Astrocyte (in vitro differentiated cells and primary cell): Measurements from ENCODE around the gene ZNF837. TPM values are rescaled to one million over a fixed set of nuclear protein-coding genes. Genes with fewer than 3 reads are reported as not detected.

ENCODE experiments used
- DNase-seq: peaks from one replicate; pipeline ENCODE4 v3.0.0-alpha.2; 2010; ENCODE audit warnings: low read depth
- FAIRE-seq: peaks from 2 replicates; lab custom pipeline; 2011; peaks lifted over from hg19 to GRCh38; lab: Jason Lieb, UNC
- H2AFZ ChIP-seq: 2 replicates; pipeline ENCODE4 v1.6.0; 2012; ENCODE audit warnings: low read depth, low read length, inconsistent platforms
- H3K27ac ChIP-seq: 2 replicates; pipeline ENCODE4 v1.5.1; 2011; ENCODE audit warnings: low read depth, low read length, inconsistent platforms
- H3K27me3 ChIP-seq: 2 replicates; pipeline ENCODE4 v1.6.0; 2011; ENCODE audit warnings: low read length, inconsistent platforms; ENCODE audit not compliant: insufficient read depth
- H3K36me3 ChIP-seq: 2 replicates; pipeline ENCODE4 v1.5.1; 2011; ENCODE audit warnings: low read length, inconsistent platforms; ENCODE audit not compliant: insufficient read depth
- H3K4me1 ChIP-seq: 2 replicates; pipeline ENCODE4 v1.5.1; 2011; ENCODE audit warnings: low read length, inconsistent platforms; ENCODE audit not compliant: insufficient read depth
- H3K4me2 ChIP-seq: 2 replicates; pipeline ENCODE4 v1.6.0; 2012; ENCODE audit warnings: low read length, inconsistent platforms
- H3K4me3 ChIP-seq: 2 replicates; pipeline ENCODE4 v1.5.1; 2011; ENCODE audit warnings: low read depth, mild to moderate bottlenecking, low read length, inconsistent platforms; ENCODE audit not compliant: insufficient read depth
- H3K79me2 ChIP-seq: 2 replicates; pipeline ENCODE4 v1.6.0; 2012; ENCODE audit warnings: mild to moderate bottlenecking, low read length, inconsistent platforms; ENCODE audit not compliant: insufficient read depth
- H3K9ac ChIP-seq: 2 replicates; pipeline ENCODE4 v1.6.0; 2012; ENCODE audit warnings: mild to moderate bottlenecking, low read length, inconsistent platforms
- H3K9me3 ChIP-seq: 2 replicates; pipeline ENCODE4 v1.5.1; 2012; ENCODE audit warnings: low read depth, mild to moderate bottlenecking, low read length, inconsistent platforms; ENCODE audit not compliant: insufficient read depth
- H4K20me1 ChIP-seq: 2 replicates; pipeline ENCODE4 v1.6.0; 2012; ENCODE audit warnings: low read length, inconsistent platforms; ENCODE audit not compliant: insufficient read depth
- H3K27ac Mint-ChIP-seq: one replicate; pipeline ENCODE4 v1.8.0; 2021; ENCODE audit warnings: mild to moderate bottlenecking, mixed read lengths; ENCODE audit not compliant: unreplicated experiment
- H3K27me3 Mint-ChIP-seq: one replicate; pipeline ENCODE4 v1.8.0; 2021; ENCODE audit warnings: low read depth, mixed read lengths; ENCODE audit not compliant: unreplicated experiment
- H3K36me3 Mint-ChIP-seq: one replicate; pipeline ENCODE4 v1.8.0; 2021; ENCODE audit warnings: low read depth, mixed read lengths; ENCODE audit not compliant: unreplicated experiment
- H3K4me1 Mint-ChIP-seq: one replicate; pipeline ENCODE4 v1.8.0; 2021; ENCODE audit warnings: low read depth, mixed read lengths; ENCODE audit not compliant: unreplicated experiment
- H3K4me3 Mint-ChIP-seq: one replicate; pipeline ENCODE4 v1.8.0; 2021; ENCODE audit warnings: mild to moderate bottlenecking, moderate library complexity, mixed read lengths; ENCODE audit not compliant: unreplicated experiment
- H3K9me3 Mint-ChIP-seq: one replicate; pipeline ENCODE4 v1.8.0; 2021; ENCODE audit warnings: mild to moderate bottlenecking, mixed read lengths; ENCODE audit not compliant: unreplicated experiment
- EZH2 ChIP-seq: IDR thresholded peaks from 2 replicates; pipeline ENCODE4 v1.6.1; 2012; ENCODE audit warnings: mild to moderate bottlenecking, low read length, inconsistent platforms; ENCODE audit not compliant: insufficient read depth
- total RNA-seq: library from RNA; stranded (reverse); gene quantifications from 2 replicates; pipeline ENCODE4 v1.2.1, GENCODE V29; 2021
- TF ChIP-seq, protein P1 (sequence below): IDR thresholded peaks from 2 replicates; pipeline ENCODE4 v1.5.1; 2011; ENCODE audit warnings: low read depth, mild to moderate bottlenecking, inconsistent platforms, low read length, moderate library complexity; ENCODE audit not compliant: insufficient read depth

Gene ZNF837
- total RNA-seq, 1 donor from 2014 or later = 2.4 TPM

DNA sequence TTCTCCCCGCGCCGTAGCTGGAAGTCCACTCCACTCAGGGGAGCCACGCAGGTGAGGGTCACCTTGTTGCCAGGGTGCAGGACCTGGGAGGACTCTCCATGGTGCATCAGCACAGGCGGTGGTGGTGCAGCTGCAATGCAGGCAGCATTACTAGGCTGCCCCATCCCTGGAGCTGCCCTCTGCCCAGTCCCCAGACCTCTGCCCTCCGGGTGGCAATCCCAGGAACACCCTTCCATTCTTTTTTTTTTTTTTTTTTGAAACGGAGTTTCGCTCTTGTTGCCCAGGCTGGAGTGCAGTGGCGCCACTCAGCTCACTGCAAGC is 29.3 kb downstream of the ZNF837 start:
- Mint-ChIP-seq H3K36me3 (peaks cover 8% of the 10 kb centered on the region), H3K27me3 (no peaks in the 10 kb centered on the region), H3K4me1 (peaks cover 3% of the 10 kb centered on the region), H3K4me3 (no peak overlapping the region), H3K9me3 (no peaks in the 10 kb centered on the region), H3K27ac (no peak overlapping the region)
- no peaks in the 10 kb centered on the region for H3K79me2 ChIP-seq
- H3K4me2 ChIP-seq = no peak overlapping the region
- H4K20me1 ChIP-seq = peaks cover 8% of the 10 kb centered on the region
- H3K4me3 ChIP-seq = no peak overlapping the region
- TF ChIP-seq, protein P1, sequence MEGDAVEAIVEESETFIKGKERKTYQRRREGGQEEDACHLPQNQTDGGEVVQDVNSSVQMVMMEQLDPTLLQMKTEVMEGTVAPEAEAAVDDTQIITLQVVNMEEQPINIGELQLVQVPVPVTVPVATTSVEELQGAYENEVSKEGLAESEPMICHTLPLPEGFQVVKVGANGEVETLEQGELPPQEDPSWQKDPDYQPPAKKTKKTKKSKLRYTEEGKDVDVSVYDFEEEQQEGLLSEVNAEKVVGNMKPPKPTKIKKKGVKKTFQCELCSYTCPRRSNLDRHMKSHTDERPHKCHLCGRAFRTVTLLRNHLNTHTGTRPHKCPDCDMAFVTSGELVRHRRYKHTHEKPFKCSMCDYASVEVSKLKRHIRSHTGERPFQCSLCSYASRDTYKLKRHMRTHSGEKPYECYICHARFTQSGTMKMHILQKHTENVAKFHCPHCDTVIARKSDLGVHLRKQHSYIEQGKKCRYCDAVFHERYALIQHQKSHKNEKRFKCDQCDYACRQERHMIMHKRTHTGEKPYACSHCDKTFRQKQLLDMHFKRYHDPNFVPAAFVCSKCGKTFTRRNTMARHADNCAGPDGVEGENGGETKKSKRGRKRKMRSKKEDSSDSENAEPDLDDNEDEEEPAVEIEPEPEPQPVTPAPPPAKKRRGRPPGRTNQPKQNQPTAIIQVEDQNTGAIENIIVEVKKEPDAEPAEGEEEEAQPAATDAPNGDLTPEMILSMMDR = no peak
- no peak for TF ChIP-seq EZH2
- no peak overlapping the region for H3K27ac ChIP-seq
- FAIRE-seq (no peak), DNase-seq (no peak)
- peaks cover 7% of the 10 kb centered on the region for H3K4me1 ChIP-seq
- no peak overlapping the region for H3K9ac ChIP-seq
- H3K27me3 ChIP-seq = peaks cover 20% of the 10 kb centered on the region
- peaks cover 10% of the 10 kb centered on the region for H3K9me3 ChIP-seq
- H3K36me3 ChIP-seq = no peaks in the 10 kb centered on the region
- H2AFZ ChIP-seq = no peak overlapping the region

DNA sequence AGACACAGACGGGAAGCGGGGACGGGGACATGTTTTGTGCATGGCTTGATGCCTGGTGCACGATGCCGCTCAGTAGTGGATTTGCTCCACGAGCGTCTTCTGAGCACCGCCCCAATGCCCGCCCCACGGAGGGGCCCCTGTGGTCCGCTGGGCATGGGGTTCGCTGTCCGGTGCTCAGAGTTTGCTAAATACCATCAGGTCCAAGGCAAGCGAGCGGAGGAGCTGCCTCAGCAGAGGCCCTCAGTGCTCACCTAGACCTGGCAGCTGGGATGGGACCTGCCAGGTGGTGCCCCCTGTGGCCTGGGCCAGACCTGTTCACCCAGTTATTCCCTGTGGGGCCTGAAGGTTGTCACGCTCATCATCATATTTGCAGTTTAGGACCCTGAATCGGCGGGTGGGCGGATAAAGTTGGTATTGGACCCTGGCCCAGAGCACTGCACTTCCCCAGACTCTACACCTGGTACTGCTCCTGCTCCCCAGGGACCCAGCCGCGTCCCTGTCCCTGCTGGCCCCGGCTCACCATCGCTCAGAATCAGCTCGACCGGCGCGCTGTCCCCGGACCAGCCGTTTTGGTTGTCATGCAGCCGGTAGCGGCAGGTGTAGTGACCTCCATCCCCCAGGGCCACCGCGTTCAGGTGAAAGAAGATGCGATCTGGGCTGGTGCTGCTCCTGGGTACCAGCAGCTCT is 29.8 kb downstream of the ZNF837 start:
- peaks cover 8% of the 10 kb centered on the region for H3K36me3 Mint-ChIP-seq
- peaks cover 6% of the 10 kb centered on the region for H3K9me3 ChIP-seq
- H3K9ac ChIP-seq = no peak overlapping the region
- peak overlapping the region; percentile 30 for H3K4me2 ChIP-seq
- no peak for FAIRE-seq
- TF ChIP-seq, protein P1 = no peak
- no peak for TF ChIP-seq EZH2
- no peak overlapping the region for H3K4me3 Mint-ChIP-seq
- H3K36me3 ChIP-seq = no peaks in the 10 kb centered on the region
- H2AFZ ChIP-seq = no peak overlapping the region
- no peaks in the 10 kb centered on the region for H3K79me2 ChIP-seq
- no peak for DNase-seq
- no peaks in the 10 kb centered on the region for H3K9me3 Mint-ChIP-seq
- no peak overlapping the region for H3K27ac Mint-ChIP-seq
- H3K27ac ChIP-seq = no peak overlapping the region
- peaks cover 20% of the 10 kb centered on the region for H3K27me3 ChIP-seq
- no peaks in the 10 kb centered on the region for H3K27me3 Mint-ChIP-seq
- peaks cover 7% of the 10 kb centered on the region for H3K4me1 ChIP-seq
- peaks cover 3% of the 10 kb centered on the region for H3K4me1 Mint-ChIP-seq
- H4K20me1 ChIP-seq = peaks cover 8% of the 10 kb centered on the region
- H3K4me3 ChIP-seq = no peak overlapping the region
